GM21423 (cell line): ENCODE data around the gene TPRX2.
"Not testable (repeated sequence)": the region's sequence is repeated elsewhere in the genome, so short reads cannot be mapped to it uniquely, and the experiment has no call there.

Experiments
- ATAC-seq: cut with Tn5 transposase; IDR thresholded peaks from one replicate; pipeline ENCODE4 v1.9.1; 2021; ENCODE audit warnings: mild to moderate bottlenecking, moderate library complexity; ENCODE audit not compliant: unreplicated experiment

TPRX2 gene

GRCh38 chr19:47860602-47861297, 1.7 kb downstream of the TPRX2 start:
- no peak for ATAC-seq

- no peak for ATAC-seq
These were observed 2.6 kb downstream of the TPRX2 start for GRCh38 chr19:47861630-47862029.

- no peak for ATAC-seq
These were observed 4.5 kb downstream of the TPRX2 start for GRCh38 chr19:47863514-47863936.

GRCh38 chr19:47865166-47865565, 6.1 kb downstream of the TPRX2 start:
- no peak for ATAC-seq

GRCh38 chr19:47878906-47879305, 19.9 kb downstream of the TPRX2 start:
- ATAC-seq: no peak

- ATAC-seq: not testable (repeated sequence)
These were observed 20.4 kb downstream of the TPRX2 start for GRCh38 chr19:47879385-47879784.

GRCh38 chr19:47881757-47882156, 22.7 kb downstream of the TPRX2 start:
- no peak for ATAC-seq

- no peak for ATAC-seq
These were observed 23.9 kb downstream of the TPRX2 start for GRCh38 chr19:47882890-47883289.

GRCh38 chr19:47885067-47885463, 26.0 kb downstream of the TPRX2 start:
- no peak for ATAC-seq

- ATAC-seq: no peak
These were observed 27.1 kb downstream of the TPRX2 start, which contains the start of gene SULT2A1 for GRCh38 chr19:47886010-47886559. Gene SULT2A1 (minus strand): TSS chr19:47886315. CDS start chr19:47886257, 58 bp downstream.

GRCh38 chr19:47890865-47891621, 32.0 kb downstream of the TPRX2 start:
- no peak for ATAC-seq

GRCh38 chr19:47891622-47891922, 32.5 kb downstream of the TPRX2 start:
- ATAC-seq: no peak

GRCh38 chr19:47891923-47892666, 33.1 kb downstream of the TPRX2 start:
- ATAC-seq: no peak

- ATAC-seq: no peak
These were observed 36.2 kb downstream of the TPRX2 start for GRCh38 chr19:47895165-47895782.

- ATAC-seq: no peak
These were observed 37.0 kb downstream of the TPRX2 start for GRCh38 chr19:47896019-47896418.

GRCh38 chr19:47896773-47897172, 37.7 kb downstream of the TPRX2 start:
- no peak for ATAC-seq

- ATAC-seq: no peak
These were observed 38.8 kb downstream of the TPRX2 start for GRCh38 chr19:47897861-47898260.

- no peak for ATAC-seq
These were observed 40.3 kb downstream of the TPRX2 start for GRCh38 chr19:47899335-47899734.

GRCh38 chr19:47901370-47901769, 42.3 kb downstream of the TPRX2 start:
- no peak for ATAC-seq

GRCh38 chr19:47909350-47909749, 50.3 kb downstream of the TPRX2 start:
- ATAC-seq: not testable (repeated sequence)

- not testable (repeated sequence) for ATAC-seq
These were observed 51.2 kb downstream of the TPRX2 start for GRCh38 chr19:47910191-47910590.
